Endothelial cell of umbilical vein (primary cell): ENCODE data around the gene BIRC5. TPM values are rescaled to one million over a fixed set of nuclear protein-coding genes. Genes with fewer than 3 reads are reported as not detected.

Experiments used
- BruUV-seq: library from RNA; stranded (reverse); fragments of 400-500 nt; replicated peaks from 2 replicates; lab custom pipeline; 2021; lab: Mats Ljungman, UMichigan
- CTCF ChIA-PET: fragments of 300-600, 350-600 bp; sonication (Branson Sonifier 250); formaldehyde crosslinking; loops from one replicate; lab custom pipeline; 2021; ENCODE audit warnings: antibody characterized with exemption, inconsistent platforms; lab: Charles Lee
- POLR2A ChIA-PET: fragments of 300-600, 350-600 bp; sonication (Branson Sonifier 250); formaldehyde crosslinking; loops from one replicate; lab custom pipeline; 2021; ENCODE audit warnings: antibody characterized with exemption, inconsistent platforms; lab: Charles Lee
- DNase-seq: peaks from one replicate; pipeline ENCODE4 v3.0.0-alpha.2; 2011; ENCODE audit warnings: low read depth, low spot score
- FAIRE-seq: peaks from 2 replicates; lab custom pipeline; 2011; peaks lifted over from hg19 to GRCh38; lab: Jason Lieb, UNC
- H2AFZ ChIP-seq: 2 replicates; pipeline ENCODE4 v1.6.0; 2012; ENCODE audit warnings: low read depth, low read length, control low read depth, inconsistent platforms
- H3K27ac ChIP-seq: 2 replicates; pipeline ENCODE4 v1.5.1; 2011; ENCODE audit warnings: low read depth, mild to moderate bottlenecking, control low read depth, low read length, moderate library complexity; ENCODE audit not compliant: insufficient read depth
- H3K27me3 ChIP-seq, 2 experiments: 2 replicates each; pipeline versions ENCODE4 v1.6.0 to v1.6.1; 2011; ENCODE audit warnings: low read length in 2 of 2, mixed read lengths in 1 of 2; ENCODE audit not compliant: control insufficient read depth in 2 of 2, insufficient read depth in 2 of 2
- H3K36me3 ChIP-seq, 2 experiments: 2 replicates in 1 of 2; 3 replicates in 1 of 2; pipeline ENCODE4 v1.5.1; 2011; ENCODE audit warnings: low read length in 2 of 2, mild to moderate bottlenecking in 1 of 2, moderate library complexity in 1 of 2; ENCODE audit not compliant: control insufficient read depth in 2 of 2, insufficient read depth in 2 of 2; ENCODE audit errors: extremely low read depth in 1 of 2
- H3K4me1 ChIP-seq: 3 replicates; pipeline ENCODE4 v1.5.1; 2011; ENCODE audit warnings: mild to moderate bottlenecking, low read length; ENCODE audit not compliant: control insufficient read depth, insufficient read depth; ENCODE audit errors: extremely low read depth
- H3K4me2 ChIP-seq: 2 replicates; pipeline ENCODE4 v1.6.1; 2011; ENCODE audit warnings: low read length, control low read depth, mixed read lengths; ENCODE audit not compliant: insufficient read depth
- H3K4me3 ChIP-seq, 3 experiments: fragments of 200-600 bp in 1 of 3; sonication (generic), shearing (Covaris generic) in 1 of 3; replicated peaks in 1 of 3; 2 replicates each; pipeline ENCODE4 v1.5.1; 2011 to 2016; ENCODE audit warnings: control low read depth in 3 of 3, low read length in 3 of 3, mild to moderate bottlenecking in 2 of 3, inconsistent platforms in 1 of 3, low read depth in 1 of 3, moderate library complexity in 1 of 3; ENCODE audit not compliant: insufficient read depth in 1 of 3
- H3K79me2 ChIP-seq: 2 replicates; pipeline ENCODE4 v1.6.0; 2012; ENCODE audit warnings: low read length, inconsistent platforms; ENCODE audit not compliant: control insufficient read depth, insufficient read depth
- H3K9ac ChIP-seq: replicated peaks from 2 replicates; pipeline ENCODE3; 2011; ENCODE audit warnings: low read length, control low read depth; ENCODE audit not compliant: insufficient read depth; ENCODE audit errors: extremely low read depth
- H3K9me1 ChIP-seq: replicated peaks from 3 replicates; pipeline ENCODE4 v1.6.0; 2011; ENCODE audit warnings: mild to moderate bottlenecking, low read length; ENCODE audit not compliant: control insufficient read depth, insufficient read depth; ENCODE audit errors: extremely low read depth
- H3K9me3 ChIP-seq: replicated peaks from 2 replicates; pipeline ENCODE4 v1.5.1; 2012; ENCODE audit warnings: low read length, inconsistent platforms; ENCODE audit not compliant: control insufficient read depth, insufficient read depth
- H4K20me1 ChIP-seq: replicated peaks from 2 replicates; pipeline ENCODE3; 2011; ENCODE audit warnings: mild to moderate bottlenecking, low read length; ENCODE audit not compliant: control insufficient read depth, insufficient read depth; ENCODE audit errors: extremely low read depth
- CTCF ChIP-seq, 2 donors: IDR thresholded peaks; 1 replicate in 1 of 2; 2 replicates in 1 of 2; pipeline ENCODE4 v1.5.1; 2011; ENCODE audit warnings: low read length in 2 of 2, mild to moderate bottlenecking in 2 of 2, moderate library complexity in 2 of 2, control low read depth in 1 of 2, inconsistent platforms in 1 of 2, low read depth in 1 of 2; ENCODE audit not compliant: insufficient read depth in 1 of 2; ENCODE audit errors: extremely low read depth in 1 of 2
- EZH2 ChIP-seq: IDR thresholded peaks from 2 replicates; pipeline ENCODE4 v1.6.1; 2012; ENCODE audit warnings: borderline replicate concordance, low read depth, mild to moderate bottlenecking, moderate library complexity, low read length, inconsistent platforms; ENCODE audit not compliant: severe bottlenecking
- FOS ChIP-seq: IDR thresholded peaks from 2 replicates; pipeline ENCODE4 v1.6.1; 2011; ENCODE audit warnings: mild to moderate bottlenecking, low read length, moderate library complexity, borderline replicate concordance; ENCODE audit not compliant: insufficient read depth
- GATA2 ChIP-seq: IDR thresholded peaks from 2 replicates; pipeline ENCODE4 v1.7.0; 2011; ENCODE audit warnings: low read depth, mild to moderate bottlenecking, moderate library complexity, mixed read lengths, low read length; ENCODE audit not compliant: insufficient read length, insufficient read depth
- JUN ChIP-seq: IDR thresholded peaks from 2 replicates; pipeline ENCODE4 v1.6.1; 2011; ENCODE audit warnings: borderline replicate concordance, low read depth; ENCODE audit not compliant: insufficient read length, insufficient read depth
- MAX ChIP-seq: IDR thresholded peaks from 2 replicates; pipeline ENCODE4 v1.6.1; 2011; ENCODE audit not compliant: insufficient read depth, insufficient read length
- MYC ChIP-seq: IDR thresholded peaks from one replicate; pipeline ENCODE4 v1.6.1; 2011; ENCODE audit warnings: mild to moderate bottlenecking, low read depth, low read length
- POLR2A ChIP-seq: IDR thresholded peaks from 2 replicates; pipeline ENCODE4 v1.6.1; 2012; ENCODE audit warnings: low read depth, mild to moderate bottlenecking, control low read depth, low read length
- POLR2AphosphoS5 ChIP-seq: IDR thresholded peaks from 2 replicates; pipeline ENCODE4 v1.6.1; 2012; ENCODE audit warnings: low read depth, mild to moderate bottlenecking, control low read depth, low read length, moderate library complexity; ENCODE audit not compliant: insufficient read depth
- dilution Hi-C: fragments of 300-500 bp; cut with MboI; formaldehyde crosslinking; loops from one replicate; pipeline ENCODE4 v1.15.0; 2019; ENCODE audit warnings: low sequenced_read_pairs; ENCODE audit not compliant: extremely low pct_ligation_motif_present
- intact Hi-C: fragments of 100-400 bp; cut with micrococcal nuclease; formaldehyde crosslinking; loops from one replicate; pipeline ENCODE4 v1.10.0; 2022
- polyA plus RNA-seq, 4 experiments: library from polyadenylated mRNA; depleted of rRNA in 3 of 4; stranded (reverse) in 3 of 4; unstranded in 1 of 4; fragments of >200 nt; gene quantifications; 2 replicates each; pipeline versions ENCODE4 v1.2.1 to v1.2.3, GENCODE V29; 2011 to 2012; ENCODE audit warnings: missing spikeins in 1 of 4
- total RNA-seq: library from RNA; stranded (reverse); gene quantifications from 2 replicates; pipeline ENCODE4 v1.2.3, GENCODE V29; 2021

The BIRC5 gene
- total and polyA plus RNA-seq, 2 donors (not counting 3 experiments of a cell fraction or from before 2014, with no cell fraction given) = 32.8 to 74.6 TPM

DNA sequence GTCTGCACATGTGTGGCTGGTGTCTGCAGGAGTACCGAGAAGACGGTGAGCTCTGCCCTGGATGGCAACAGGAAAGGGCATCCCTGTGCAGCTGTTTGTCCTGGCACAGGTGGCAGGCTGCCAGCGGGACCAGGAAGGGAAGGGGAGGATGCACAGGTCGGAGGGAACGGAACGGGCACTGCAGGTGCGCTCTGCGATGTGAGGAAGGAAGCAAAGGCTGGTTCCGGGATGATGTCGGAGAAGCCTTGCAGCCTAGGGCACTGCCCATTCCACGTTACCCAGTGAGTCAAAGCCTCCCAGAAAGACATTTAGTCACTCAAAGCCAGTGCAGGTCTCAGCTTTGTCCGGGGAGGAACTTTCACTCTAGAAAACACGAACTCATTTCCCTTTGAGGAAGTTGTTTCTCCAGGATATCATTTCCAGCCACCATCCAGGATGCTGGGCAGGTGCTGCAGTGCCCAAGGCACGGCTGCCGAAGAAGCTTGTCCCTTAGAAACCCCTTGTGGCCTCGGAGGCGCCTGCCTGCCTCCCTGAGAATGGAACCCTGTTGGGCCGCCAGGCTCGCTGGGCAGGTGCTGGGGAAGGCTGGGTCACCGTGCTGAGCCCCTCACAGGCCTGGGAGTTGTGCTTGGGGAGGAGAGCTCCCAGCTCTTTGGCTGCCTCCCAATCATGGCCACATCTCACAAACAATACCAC lies 12.9 kb downstream of the BIRC5 start:
- intact Hi-C loops (no loop called here), dilution Hi-C loops (no loop called here)
- FAIRE-seq = peak; percentile 91
- ChIA-PET CTCF (interaction anchor here (0.9 to 5.6 kb wide), 3 partner anchors 24 to 142 kb away, joined by 3 to 39 read pairs (median 3); no protein-coding TSS in a partner anchor), POLR2A (no interaction called here)
- no peaks in the 10 kb centered on the region for H3K79me2 ChIP-seq
- peaks cover 13 to 19% of the 10 kb centered on the region in 2 experiments for H3K27me3 ChIP-seq
- H3K27ac ChIP-seq = no peak overlapping the region
- H3K4me1 ChIP-seq = peaks cover 31% of the 10 kb centered on the region
- no peaks in the 10 kb centered on the region for H4K20me1 ChIP-seq
- no peaks in the 10 kb centered on the region for H3K9me3 ChIP-seq
- no peak overlapping the region for H3K9ac ChIP-seq
- TF ChIP-seq FOS (peak; percentile 55), GATA2 (peak; percentile 35), POLR2AphosphoS5 (peak; percentile 15), JUN (no peak), EZH2 (no peak), POLR2A (no peak), MAX (peak; percentile 7), MYC (no peak), CTCF (IDR thresholded peaks at IDR 0.05; ENCODE audit: extremely low read depth in 1 of 2, insufficient read depth in 1 of 2, low read depth in 1 of 2, low read length in 2 of 2) (no peak)
- peak overlapping the region; percentile 32 for H2AFZ ChIP-seq
- no peaks in the 10 kb centered on the region for H3K36me3 ChIP-seq
- H3K4me2 ChIP-seq = peak overlapping the region; percentile 13
- H3K9me1 ChIP-seq = no peaks in the 10 kb centered on the region
- BruUV-seq = no TSS peak
- H3K4me3 ChIP-seq = no peak overlapping the region
- peak; percentile 65 for DNase-seq
